Mesendoderm (in vitro differentiated cells): ENCODE results near the gene CASP2.

Experiments used
- DNase-seq: peaks from one replicate; pipeline ENCODE4 v3.0.0; 2013
- H2AK5ac ChIP-seq: 2 replicates; pipeline ENCODE4 v1.6.1; 2013; ENCODE audit warnings: low read length, inconsistent platforms
- H2BK120ac ChIP-seq: 2 replicates; pipeline ENCODE4 v1.6.1; 2013; ENCODE audit warnings: low read depth, mild to moderate bottlenecking, low read length, moderate library complexity, mixed read lengths
- H2BK15ac ChIP-seq: replicated peaks from 2 replicates; pipeline ENCODE4 v1.6.1; 2013; ENCODE audit warnings: low read depth, mild to moderate bottlenecking, moderate library complexity
- H2BK5ac ChIP-seq: 2 replicates; pipeline ENCODE4 v1.6.1; 2013; ENCODE audit warnings: low read length, inconsistent platforms
- H3K18ac ChIP-seq: 2 replicates; pipeline ENCODE4 v1.6.1; 2013; ENCODE audit warnings: mild to moderate bottlenecking, low read length, mixed read lengths
- H3K23ac ChIP-seq: one replicate; pipeline ENCODE4 v1.6.1; 2013; ENCODE audit warnings: low read length
- H3K27ac ChIP-seq: 2 replicates; pipeline ENCODE4 v1.5.1; 2013; ENCODE audit warnings: low read depth, mild to moderate bottlenecking, inconsistent platforms, low read length, moderate library complexity
- H3K27me3 ChIP-seq: 2 replicates; pipeline ENCODE4 v1.6.1; 2013; ENCODE audit warnings: low read length, control low read depth, mild to moderate bottlenecking, inconsistent platforms; ENCODE audit not compliant: insufficient read depth, poor library complexity
- H3K36me3 ChIP-seq: 2 replicates; pipeline ENCODE4 v1.6.1; 2013; ENCODE audit warnings: low read length, inconsistent platforms; ENCODE audit not compliant: control insufficient read depth, insufficient read depth
- H3K4ac ChIP-seq: one replicate; pipeline ENCODE4 v1.6.1; 2013; ENCODE audit warnings: low read depth, mild to moderate bottlenecking, low read length, moderate library complexity
- H3K4me1 ChIP-seq: 2 replicates; pipeline ENCODE4 v1.6.1; 2013; ENCODE audit warnings: low read depth, low read length, inconsistent platforms; ENCODE audit not compliant: control insufficient read depth
- H3K4me2 ChIP-seq: 2 replicates; pipeline ENCODE4 v1.6.1; 2013; ENCODE audit warnings: low read length
- H3K4me3 ChIP-seq: 2 replicates; pipeline ENCODE4 v1.5.1; 2013; ENCODE audit warnings: mild to moderate bottlenecking, low read length
- H3K56ac ChIP-seq: one replicate; pipeline ENCODE4 v1.6.1; 2013; ENCODE audit warnings: low read length
- H3K79me1 ChIP-seq: 2 replicates; pipeline ENCODE4 v1.6.1; 2013; ENCODE audit warnings: low read length, inconsistent platforms
- H3K79me2 ChIP-seq: 2 replicates; pipeline ENCODE4 v1.6.1; 2013; ENCODE audit warnings: mild to moderate bottlenecking, low read length; ENCODE audit not compliant: control insufficient read depth, insufficient read depth
- H3K9ac ChIP-seq: 2 replicates; pipeline ENCODE4 v1.6.1; 2013; ENCODE audit warnings: low read length, inconsistent platforms
- H4K5ac ChIP-seq: one replicate; pipeline ENCODE4 v1.6.1; 2013; ENCODE audit warnings: low read length
- H4K8ac ChIP-seq: one replicate; pipeline ENCODE4 v1.6.1; 2013; ENCODE audit warnings: low read depth, mild to moderate bottlenecking, control low read depth, low read length, moderate library complexity
- WGBS: extraction: QIAGEN DNeasy Blood & Tissue Kit; methylation state at CpG from one replicate; pipeline ENCODE4 v1.1.7; 2013; ENCODE audit warnings: low lambda C conversion rate, missing lambda C conversion rate; ENCODE audit not compliant: insufficient coverage; ENCODE audit errors: extremely low coverage; 5-methylcytosine and 5-hydroxymethylcytosine counted together

The CASP2 gene

DNA sequence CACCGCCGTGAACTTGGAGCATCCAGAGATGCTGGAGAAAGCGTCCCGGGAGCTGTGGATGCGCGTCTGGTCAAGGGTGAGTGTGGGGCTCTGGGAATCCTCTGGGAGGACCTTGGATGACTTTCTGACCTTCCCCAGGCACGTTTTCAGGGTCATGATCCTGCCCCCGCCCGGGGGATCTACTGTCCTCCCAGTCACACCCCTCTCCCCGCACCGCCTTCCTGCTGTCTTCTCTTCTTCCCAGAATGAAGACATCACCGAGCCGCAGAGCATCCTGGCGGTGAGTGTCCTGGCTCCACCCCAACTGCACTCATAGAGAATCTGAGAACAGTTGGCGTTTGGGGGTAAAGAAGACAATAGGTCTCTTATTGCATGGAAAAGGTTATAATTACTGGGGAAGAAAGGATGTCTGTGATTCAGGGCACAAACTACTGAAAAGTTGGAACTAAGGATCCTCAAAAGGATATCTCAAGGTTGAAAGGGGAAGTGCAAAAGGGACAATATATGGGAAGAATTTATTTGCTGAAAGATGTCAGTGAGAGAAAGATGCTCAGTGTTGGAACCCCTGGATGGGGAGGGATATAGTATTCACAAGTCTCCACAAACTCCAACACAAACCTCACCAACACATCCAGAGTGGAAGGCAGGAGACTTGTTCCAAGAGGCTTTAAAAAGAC is 23.0 kb upstream of the CASP2 start:
- Histone ChIP-seq H3K18ac (no peak overlapping the region), H3K4me3 (no peak overlapping the region), H3K27ac (no peak overlapping the region), H3K23ac (no peak overlapping the region), H3K9ac (no peak overlapping the region), H2BK5ac (no peak overlapping the region), H3K4me1 (no peaks in the 10 kb centered on the region), H3K79me1 (no peaks in the 10 kb centered on the region), H3K4me2 (no peak overlapping the region), H4K8ac (no peak overlapping the region), H2BK120ac (no peak overlapping the region), H3K4ac (no peak overlapping the region), H3K27me3 (no peaks in the 10 kb centered on the region), H4K5ac (no peak overlapping the region), H3K79me2 (no peaks in the 10 kb centered on the region), H2AK5ac (no peak overlapping the region), H3K56ac (no peak overlapping the region), H3K36me3 (no peaks in the 10 kb centered on the region), H2BK15ac (no peak overlapping the region)
- no CpG with 5 or more reads among the region's 15 CpGs for WGBS
- no peak for DNase-seq

DNA sequence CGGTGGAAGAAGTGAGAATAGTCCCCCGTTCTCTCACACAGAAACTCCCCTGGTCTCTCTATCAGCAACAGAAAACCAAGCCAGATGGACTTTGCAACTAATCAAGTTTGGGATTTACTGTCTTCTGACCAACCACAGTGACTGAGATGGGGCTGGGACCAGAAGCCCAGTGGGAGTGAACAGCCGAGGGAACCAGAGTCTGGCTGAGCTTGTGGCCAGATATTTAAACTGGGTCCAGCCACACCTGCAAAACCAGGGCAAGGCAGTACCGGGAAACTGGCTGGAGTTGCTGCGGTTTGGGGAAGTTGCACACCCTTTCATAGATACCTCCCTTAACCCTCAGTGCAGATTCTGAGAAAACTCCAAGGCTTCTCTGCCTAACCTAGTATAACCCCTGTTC is 18.9 kb upstream of the CASP2 start:
- H3K4ac ChIP-seq = no peak overlapping the region
- H2BK15ac ChIP-seq = no peak overlapping the region
- no peaks in the 10 kb centered on the region for H3K79me1 ChIP-seq
- no peak overlapping the region for H2AK5ac ChIP-seq
- DNase-seq = no peak
- H3K27ac ChIP-seq = no peak overlapping the region
- no peak overlapping the region for H3K18ac ChIP-seq
- no peak overlapping the region for H3K4me2 ChIP-seq
- no peak overlapping the region for H4K5ac ChIP-seq
- no peak overlapping the region for H3K9ac ChIP-seq
- no peaks in the 10 kb centered on the region for H3K4me1 ChIP-seq
- H3K4me3 ChIP-seq = no peak overlapping the region
- H3K36me3 ChIP-seq = no peaks in the 10 kb centered on the region
- no peak overlapping the region for H4K8ac ChIP-seq
- H3K27me3 ChIP-seq = no peaks in the 10 kb centered on the region
- H3K56ac ChIP-seq = no peak overlapping the region
- no CpG with 5 or more reads among the region's 5 CpGs for WGBS
- no peak overlapping the region for H2BK5ac ChIP-seq
- H2BK120ac ChIP-seq = no peak overlapping the region
- no peak overlapping the region for H3K23ac ChIP-seq
- no peaks in the 10 kb centered on the region for H3K79me2 ChIP-seq

DNA sequence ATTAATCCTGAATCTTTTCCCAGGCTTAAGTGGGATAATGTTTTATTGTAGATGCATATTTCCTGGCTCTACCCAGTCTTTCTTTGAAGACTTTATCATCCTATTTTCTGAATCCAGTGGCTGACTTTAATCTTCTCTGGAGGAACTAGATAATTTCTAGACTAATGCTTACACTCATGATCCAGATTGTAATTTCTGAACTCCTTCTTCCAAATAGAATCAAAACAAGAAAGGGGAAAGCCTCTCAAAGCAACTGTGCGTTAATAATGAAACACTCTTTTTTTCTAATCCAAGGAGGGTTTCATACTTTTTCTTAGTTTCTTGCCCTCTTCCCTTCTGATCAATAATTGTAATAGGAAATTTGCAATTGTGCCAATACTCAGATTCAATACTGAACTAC is 16.9 kb upstream of the CASP2 start:
- no peaks in the 10 kb centered on the region for H3K79me1 ChIP-seq
- no peak overlapping the region for H3K27ac ChIP-seq
- H3K4me3 ChIP-seq = no peak overlapping the region
- H3K4ac ChIP-seq = no peak overlapping the region
- H3K36me3 ChIP-seq = no peaks in the 10 kb centered on the region
- no peak overlapping the region for H2BK5ac ChIP-seq
- no peak overlapping the region for H3K56ac ChIP-seq
- H4K5ac ChIP-seq = no peak overlapping the region
- H3K27me3 ChIP-seq = no peaks in the 10 kb centered on the region
- no peak overlapping the region for H3K18ac ChIP-seq
- H3K9ac ChIP-seq = no peak overlapping the region
- H2AK5ac ChIP-seq = no peak overlapping the region
- no peaks in the 10 kb centered on the region for H3K79me2 ChIP-seq
- WGBS = no CpG with 5 or more reads among the region's 1 CpG
- H3K4me2 ChIP-seq = no peak overlapping the region
- H2BK120ac ChIP-seq = no peak overlapping the region
- no peak overlapping the region for H2BK15ac ChIP-seq
- H4K8ac ChIP-seq = no peak overlapping the region
- DNase-seq = no peak
- no peaks in the 10 kb centered on the region for H3K4me1 ChIP-seq
- no peak overlapping the region for H3K23ac ChIP-seq

DNA sequence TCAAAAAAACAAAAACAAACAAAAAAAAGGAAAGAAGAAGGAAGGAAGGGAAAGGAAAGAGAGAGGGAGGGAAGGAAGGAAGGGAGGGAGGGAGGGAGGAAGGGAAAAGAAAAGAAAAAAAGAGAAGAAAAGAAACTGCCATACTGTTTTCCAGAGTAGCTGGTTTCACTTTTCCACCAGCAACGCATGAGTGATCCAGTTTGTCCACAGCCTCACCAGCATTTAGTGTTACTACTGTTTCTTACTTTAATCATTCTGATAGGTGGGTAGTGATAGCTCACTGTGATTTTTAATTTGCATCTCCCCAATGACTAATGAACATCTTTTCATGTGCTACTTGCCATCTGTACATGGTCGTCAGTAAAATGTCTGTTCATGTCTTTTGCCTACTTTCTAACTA is 15.3 kb upstream of the CASP2 start:
- no peaks in the 10 kb centered on the region for H3K36me3 ChIP-seq
- no peaks in the 10 kb centered on the region for H3K79me2 ChIP-seq
- no peak overlapping the region for H3K4me2 ChIP-seq
- no peak overlapping the region for H2AK5ac ChIP-seq
- H3K18ac ChIP-seq = no peak overlapping the region
- H3K56ac ChIP-seq = no peak overlapping the region
- no peaks in the 10 kb centered on the region for H3K27me3 ChIP-seq
- H3K4ac ChIP-seq = no peak overlapping the region
- DNase-seq = no peak
- no peak overlapping the region for H3K23ac ChIP-seq
- H3K27ac ChIP-seq = no peak overlapping the region
- H2BK15ac ChIP-seq = no peak overlapping the region
- H3K79me1 ChIP-seq = no peaks in the 10 kb centered on the region
- no peaks in the 10 kb centered on the region for H3K4me1 ChIP-seq
- H2BK5ac ChIP-seq = no peak overlapping the region
- H3K4me3 ChIP-seq = no peak overlapping the region
- no peak overlapping the region for H3K9ac ChIP-seq
- no peak overlapping the region for H4K8ac ChIP-seq
- H2BK120ac ChIP-seq = no peak overlapping the region
- H4K5ac ChIP-seq = no peak overlapping the region
- WGBS = no CpG with 5 or more reads among the region's 2 CpGs

DNA sequence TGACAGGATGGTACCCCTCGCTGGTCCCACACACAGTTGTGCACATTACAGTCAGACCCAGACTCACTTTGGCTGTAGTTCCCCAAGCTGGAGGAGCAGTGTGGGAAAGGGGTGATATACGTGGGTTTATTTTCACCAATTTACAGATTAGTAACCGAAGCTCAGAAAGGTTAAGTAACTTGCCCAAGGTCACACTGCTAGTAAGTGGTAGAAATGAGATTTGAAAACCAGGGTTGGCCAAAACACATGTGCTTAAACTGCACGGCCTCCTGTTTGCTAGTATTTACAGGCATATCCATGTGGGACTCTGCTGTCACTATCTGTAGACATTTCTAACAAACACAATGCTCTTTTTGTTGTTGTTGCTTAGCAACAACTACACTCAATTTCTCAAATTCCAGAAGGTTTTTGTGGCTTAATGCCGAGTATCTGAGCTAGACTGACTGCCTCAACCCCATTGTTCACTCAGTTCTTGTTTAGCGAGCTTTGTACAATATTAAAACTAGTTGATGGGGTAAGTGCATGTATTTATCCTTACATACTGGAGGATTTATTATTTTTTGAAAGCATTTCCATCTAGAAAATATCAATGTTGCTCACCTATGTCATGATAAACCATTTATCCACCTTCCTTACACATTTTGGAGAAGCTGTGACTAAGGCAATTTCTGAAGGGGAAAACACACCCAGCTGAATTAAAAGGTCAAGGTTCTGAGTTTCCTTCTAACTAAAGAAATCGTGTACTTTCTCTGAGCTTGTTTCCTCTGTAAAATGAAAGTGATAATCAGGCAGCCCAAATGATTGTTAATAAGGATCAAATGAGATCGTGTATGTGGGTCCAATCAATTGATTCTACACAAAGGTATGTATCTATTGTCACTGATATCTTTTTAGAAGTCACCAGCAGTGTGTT is 8.7 kb upstream of the CASP2 start:
- peaks cover 4% of the 10 kb centered on the region for H3K4me1 ChIP-seq
- no CpG with 5 or more reads among the region's 8 CpGs for WGBS
- no peak overlapping the region for H3K23ac ChIP-seq
- H3K79me1 ChIP-seq = no peaks in the 10 kb centered on the region
- no peak overlapping the region for H3K9ac ChIP-seq
- no peak overlapping the region for H3K18ac ChIP-seq
- H3K36me3 ChIP-seq = no peaks in the 10 kb centered on the region
- H3K79me2 ChIP-seq = no peaks in the 10 kb centered on the region
- H2BK5ac ChIP-seq = no peak overlapping the region
- H3K4ac ChIP-seq = no peak overlapping the region
- no peak overlapping the region for H4K8ac ChIP-seq
- H3K4me2 ChIP-seq = no peak overlapping the region
- H3K27ac ChIP-seq = no peak overlapping the region
- no peak overlapping the region for H4K5ac ChIP-seq
- no peak overlapping the region for H3K56ac ChIP-seq
- no peak overlapping the region for H2BK15ac ChIP-seq
- H3K4me3 ChIP-seq = no peak overlapping the region
- peak; percentile 78 for DNase-seq
- H3K27me3 ChIP-seq = no peaks in the 10 kb centered on the region
- H2BK120ac ChIP-seq = no peak overlapping the region
- H2AK5ac ChIP-seq = no peak overlapping the region
